ENCODE measurements around the gene RAB3A. TPM values are rescaled to one million over a fixed set of nuclear protein-coding genes. Genes with fewer than 3 reads are reported as not detected.

The RAB3A gene
- total and polyA plus RNA-seq, 9 of the 15 experiments (the other 6 are each of a cell fraction or from before 2014, with no cell fraction given): 0.17 to 5.1 (median 0.90) TPM; not detected in 1

- TF ChIP-seq KDM5B (IDR thresholded peaks at IDR 0.05; ENCODE audit: insufficient replicate concordance, low read depth, low read length) (peak; percentile 18), U2AF1 (optimal IDR thresholded peaks at IDR 0.05; ENCODE audit: low read depth, low read length) (no peak), MGA (IDR thresholded peaks at IDR 0.05) (peak; percentile 46; the same call in 1 of the 2 replicates), KLF1 (tag; IDR thresholded peaks at IDR 0.05) (no peak), MIER1 (IDR thresholded peaks at IDR 0.05; ENCODE audit: low read depth) (no peak), RAD21 (CRISPR knock-in tag; conservative IDR thresholded peaks at IDR 0.05 in 1 of 2, IDR thresholded peaks at IDR 0.05 in 1 of 2) (no peak), POLR2H (tag; IDR thresholded peaks at IDR 0.05; ENCODE audit: low read depth) (no peak), CBFA2T3 (IDR thresholded peaks at IDR 0.05) (no peak; the same call in 1 of the 2 replicates), FOXP1 (CRISPR knock-in tag; IDR thresholded peaks at IDR 0.05) (0 out of 2 replicates have a peak, but pooled peaks have one; percentile 19), OTX1 (CRISPR knock-in tag; IDR thresholded peaks at IDR 0.05) (no peak), HBP1 (CRISPR knock-in tag; IDR thresholded peaks at IDR 0.05) (no peak), BHLHE40 (IDR thresholded peaks at IDR 0.05; ENCODE audit: low read length) (no peak), SMARCE1 (IDR thresholded peaks at IDR 0.05) (0 out of 2 replicates have a peak, but pooled peaks have one; percentile 22), MYBL2 (IDR thresholded peaks at IDR 0.05; ENCODE audit: low read depth) (no peak), MYBL2 (CRISPR knock-in tag; IDR thresholded peaks at IDR 0.05; ENCODE audit: borderline replicate concordance) (no peak), FOXJ2 (tag; IDR thresholded peaks at IDR 0.05) (no peak), SMARCB1 (IDR thresholded peaks at IDR 0.05; ENCODE audit: insufficient read length, low read depth) (no peak)
These were observed 43.3 kb downstream of the RAB3A start (continued) for GRCh38 chr19:18160493-18160970.
